Spleen (tissue), 11 donors: ENCODE results near the gene GAREM1. TPM values are rescaled to one million over a fixed set of nuclear protein-coding genes. Genes with fewer than 3 reads are reported as not detected.
"Not testable (repeated sequence)": the region's sequence is repeated elsewhere in the genome, so short reads cannot be mapped to it uniquely, and the experiment has no call there.

ENCODE experiments used
- DNase-seq: peaks from one replicate; pipeline ENCODE4 v3.0.0-alpha.2; 2020
- H3K27ac ChIP-seq, 8 donors: fragments of 200-600 bp; sonication (generic) in 7 of 8; 1 replicate in 4 of 8; 2 replicates in 4 of 8; pipeline versions ENCODE4 v1.5.0 to v1.8.0; 2016 to 2021; ENCODE audit warnings: inconsistent platforms in 4 of 8, mild to moderate bottlenecking in 4 of 8, moderate library complexity in 1 of 8
- H3K27me3 ChIP-seq, 7 donors: fragments of 200-600 bp; sonication (generic) in 6 of 7; replicated peaks in 1 of 7; 1 replicate in 4 of 7; 2 replicates in 3 of 7; pipeline versions ENCODE4 v1.5.0 to v1.8.0; 2016 to 2021; ENCODE audit warnings: inconsistent platforms in 3 of 7, mild to moderate bottlenecking in 1 of 7
- H3K36me3 ChIP-seq, 6 donors: fragments of 200-600 bp; sonication (generic) in 5 of 6; 1 replicate in 4 of 6; 2 replicates in 2 of 6; pipeline versions ENCODE4 v1.5.0 to v1.8.0; 2016 to 2021; ENCODE audit warnings: inconsistent platforms in 2 of 6
- H3K4me1 ChIP-seq, 6 donors: fragments of 200-600 bp; sonication (generic) in 5 of 6; 1 replicate in 3 of 6; 2 replicates in 3 of 6; pipeline versions ENCODE4 v1.5.0 to v1.8.0; 2016 to 2021; ENCODE audit warnings: inconsistent platforms in 3 of 6
- H3K4me3 ChIP-seq, 8 donors: fragments of 200-600 bp; sonication (generic) in 7 of 8; 1 replicate in 4 of 8; 2 replicates in 4 of 8; pipeline versions ENCODE4 v1.5.0 to v1.8.0; 2016 to 2021; ENCODE audit warnings: inconsistent platforms in 4 of 8, mild to moderate bottlenecking in 4 of 8, moderate library complexity in 2 of 8
- H3K9me3 ChIP-seq, 8 donors: fragments of 200-600 bp; sonication (generic) in 7 of 8; 1 replicate in 4 of 8; 2 replicates in 4 of 8; pipeline versions ENCODE4 v1.5.0 to v1.8.0; 2016 to 2021; ENCODE audit warnings: inconsistent platforms in 4 of 8
- POLR2A ChIP-seq, 3 donors: fragments of 450-650 bp; IDR thresholded peaks; one replicate each; pipeline ENCODE4 v1.5.1; 2017; ENCODE audit warnings: antibody characterized with exemption in 3 of 3, mild to moderate bottlenecking in 1 of 3
- POLR2AphosphoS5 ChIP-seq, 3 donors: sonication (generic); formaldehyde crosslinking; IDR thresholded peaks; one replicate each; pipeline ENCODE4 v1.5.1; 2017; ENCODE audit warnings: antibody characterized with exemption in 3 of 3
- WGBS, 5 donors: extraction: QIAGEN DNeasy Blood & Tissue Kit in 3 of 5; methylation state at CpG; one replicate each; pipeline versions ENCODE4 v1.1.5 to v1.1.7; 2013 to 2018; 5-methylcytosine and 5-hydroxymethylcytosine counted together
- intact Hi-C: fragments of 100-400 bp; cut with DNase I; formaldehyde crosslinking; loops from one replicate; pipeline ENCODE4 v1.15.0; 2023; ENCODE audit warnings: low total_unique reads
- polyA plus RNA-seq, 3 donors: library from polyadenylated mRNA; stranded (reverse); fragments of 200-250 nt; gene quantifications; one replicate each; pipeline ENCODE4 v1.2.1, GENCODE V29; 2013
- total RNA-seq, 7 donors: library from RNA; depleted of rRNA in 3 of 7; stranded (reverse); fragments of >200 nt in 3 of 7; fragmentation: NEBNext Ultra II Directional in 4 of 7; extraction: Animal tissue kit (Norgen Biotek cat#: 25700) in 4 of 7; gene quantifications; one replicate each; pipeline versions ENCODE4 v1.1.0 to v1.2.1, GENCODE V29; 2016 to 2021
- TF ChIP-seq, protein P1 (sequence below), 11 experiments: fragments of 200-600 bp in 7 of 11; fragments of 450-650 bp in 4 of 11; sonication (generic) in 4 of 11; IDR thresholded peaks in 8 of 11; conservative IDR thresholded peaks in 3 of 11; 1 replicate in 7 of 11; 2 replicates in 4 of 11; pipeline versions ENCODE4 v1.4.0 to v1.8.0; 2016 to 2021; ENCODE audit warnings: antibody characterized with exemption in 11 of 11, inconsistent platforms in 4 of 11, mild to moderate bottlenecking in 1 of 11
- donor health status: healthy with polysubstance abuse.
- donor health status: DM: no; HTN: no; CAD: no; lungs with moderate emphysema.
- donor health status: DM: no; HTN: no; CAD: no.
- donor health status: Bipolar disorder and iron deficiency.
- donor health status: healthy.
- donor health status: DM: no; HTN: no; CAD: no.
- donor health status: DM: yes; HTN: yes; CAD: no.

Gene GAREM1
- total and polyA plus RNA-seq, 10 donors: 0.20 to 8.2 (median 3.5) TPM

DNA sequence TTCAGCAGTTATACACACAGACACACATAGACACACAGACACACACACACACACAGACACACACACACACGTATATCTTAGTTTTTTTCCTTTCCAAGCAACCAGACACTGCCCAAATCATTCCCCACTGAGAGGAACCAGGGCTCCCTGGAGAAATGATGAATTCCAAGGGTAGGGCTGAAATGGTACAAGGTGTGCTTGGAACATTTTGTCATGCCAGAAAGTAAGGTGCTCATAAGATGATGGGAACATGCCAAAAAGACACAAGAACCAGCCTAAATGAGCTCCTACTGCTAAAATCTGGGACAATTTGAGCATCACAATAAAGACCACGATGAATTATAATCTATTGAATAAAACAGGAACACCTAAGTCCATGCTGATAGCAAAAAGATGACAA lies 177.6 kb downstream of the GAREM1 start:
- intact Hi-C loops: no loop called here
- Histone ChIP-seq H3K4me3 (no peak overlapping the region), H3K4me1 (peaks cover 0 to 3% (median under 1%) of the 10 kb centered on the region in 6 donors), H3K27ac (no peak overlapping the region), H3K27me3 (peaks cover 0 to 61% (median 12%) of the 10 kb centered on the region in 7 donors), H3K9me3 (peaks cover 0 to 4% (median 0%) of the 10 kb centered on the region in 8 donors), H3K36me3 (no peaks in the 10 kb centered on the region)
- 66 to 94% (median 75%) methylated on average over 2 of the region's 2 CpGs for WGBS, 5 donors
- TF ChIP-seq, protein P1, sequence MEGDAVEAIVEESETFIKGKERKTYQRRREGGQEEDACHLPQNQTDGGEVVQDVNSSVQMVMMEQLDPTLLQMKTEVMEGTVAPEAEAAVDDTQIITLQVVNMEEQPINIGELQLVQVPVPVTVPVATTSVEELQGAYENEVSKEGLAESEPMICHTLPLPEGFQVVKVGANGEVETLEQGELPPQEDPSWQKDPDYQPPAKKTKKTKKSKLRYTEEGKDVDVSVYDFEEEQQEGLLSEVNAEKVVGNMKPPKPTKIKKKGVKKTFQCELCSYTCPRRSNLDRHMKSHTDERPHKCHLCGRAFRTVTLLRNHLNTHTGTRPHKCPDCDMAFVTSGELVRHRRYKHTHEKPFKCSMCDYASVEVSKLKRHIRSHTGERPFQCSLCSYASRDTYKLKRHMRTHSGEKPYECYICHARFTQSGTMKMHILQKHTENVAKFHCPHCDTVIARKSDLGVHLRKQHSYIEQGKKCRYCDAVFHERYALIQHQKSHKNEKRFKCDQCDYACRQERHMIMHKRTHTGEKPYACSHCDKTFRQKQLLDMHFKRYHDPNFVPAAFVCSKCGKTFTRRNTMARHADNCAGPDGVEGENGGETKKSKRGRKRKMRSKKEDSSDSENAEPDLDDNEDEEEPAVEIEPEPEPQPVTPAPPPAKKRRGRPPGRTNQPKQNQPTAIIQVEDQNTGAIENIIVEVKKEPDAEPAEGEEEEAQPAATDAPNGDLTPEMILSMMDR (IDR thresholded peaks at IDR 0.05 in 8 of 11, conservative IDR thresholded peaks at IDR 0.05 in 3 of 11): no peak
- TF ChIP-seq POLR2A (IDR thresholded peaks at IDR 0.05) (no peak), POLR2AphosphoS5 (IDR thresholded peaks at IDR 0.05) (no peak)
- no peak for DNase-seq

DNA sequence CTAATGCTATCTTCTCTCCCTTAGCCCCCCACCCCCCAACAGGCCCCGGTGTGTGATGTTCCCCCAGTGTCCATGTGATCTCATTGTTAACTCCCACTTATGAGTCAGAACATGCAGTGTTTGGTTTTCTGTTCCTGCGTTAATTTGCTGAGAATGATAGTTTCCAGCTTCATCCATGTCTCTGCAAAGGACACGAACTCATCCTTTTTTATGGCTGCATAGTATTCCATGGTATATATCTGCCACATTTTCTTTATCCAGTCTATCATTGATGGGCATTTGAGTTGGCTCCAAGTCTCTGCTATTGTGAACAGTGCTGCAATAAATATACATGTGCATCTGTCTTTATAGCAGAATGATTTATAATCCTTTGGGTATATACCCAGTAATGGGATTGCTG lies 179.1 kb downstream of the GAREM1 start:
- H3K4me1 ChIP-seq, DNase-seq, intact Hi-C loops, H3K27ac ChIP-seq, H3K4me3 ChIP-seq, H3K9me3 ChIP-seq: not testable (repeated sequence)
- Histone ChIP-seq H3K27me3 (peaks cover 0 to 57% (median 6%) of the 10 kb centered on the region in 7 donors), H3K36me3 (peaks cover 0 to 11% (median 0%) of the 10 kb centered on the region in 6 donors)
- WGBS, 5 donors: 77 to 90% (median 88%) methylated on average over 3 of the region's 3 CpGs

DNA sequence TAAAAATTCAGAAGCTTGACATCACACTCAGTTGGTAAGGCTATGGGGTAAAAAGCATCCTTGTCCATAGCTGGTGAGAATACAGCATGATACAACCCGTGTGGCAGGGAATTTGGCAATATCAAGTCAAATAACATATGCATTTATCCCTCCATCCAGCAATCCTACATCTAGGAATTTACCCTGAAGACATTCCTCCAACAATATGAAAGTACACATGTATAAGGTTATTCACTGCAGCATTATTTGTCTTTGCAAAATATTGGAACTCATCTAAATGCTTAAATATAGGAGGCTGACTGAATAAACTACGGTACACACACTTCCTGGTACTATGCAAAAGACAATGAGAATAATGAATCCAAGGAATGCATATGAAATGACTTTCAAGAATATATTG lies 179.9 kb downstream of the GAREM1 start:
- H3K36me3 ChIP-seq: peaks cover 0 to 11% (median 0%) of the 10 kb centered on the region in 6 donors
- no peak for DNase-seq
- 69 to 80% (median 72%) methylated on average over 2 of the region's 2 CpGs for WGBS, 5 donors
- H3K27ac ChIP-seq: no peak overlapping the region
- TF ChIP-seq POLR2A (IDR thresholded peaks at IDR 0.05): no peak
- TF ChIP-seq, protein P1 (IDR thresholded peaks at IDR 0.05 in 8 of 11, conservative IDR thresholded peaks at IDR 0.05 in 3 of 11): no peak
- TF ChIP-seq POLR2AphosphoS5 (IDR thresholded peaks at IDR 0.05): no peak
- intact Hi-C loops: no loop called here
- H3K4me1 ChIP-seq: no peaks in the 10 kb centered on the region
- peaks cover 0 to 4% (median 0%) of the 10 kb centered on the region in 8 donors for H3K9me3 ChIP-seq
- peaks cover 0 to 52% (median 0%) of the 10 kb centered on the region in 7 donors for H3K27me3 ChIP-seq
- H3K4me3 ChIP-seq: no peak overlapping the region

DNA sequence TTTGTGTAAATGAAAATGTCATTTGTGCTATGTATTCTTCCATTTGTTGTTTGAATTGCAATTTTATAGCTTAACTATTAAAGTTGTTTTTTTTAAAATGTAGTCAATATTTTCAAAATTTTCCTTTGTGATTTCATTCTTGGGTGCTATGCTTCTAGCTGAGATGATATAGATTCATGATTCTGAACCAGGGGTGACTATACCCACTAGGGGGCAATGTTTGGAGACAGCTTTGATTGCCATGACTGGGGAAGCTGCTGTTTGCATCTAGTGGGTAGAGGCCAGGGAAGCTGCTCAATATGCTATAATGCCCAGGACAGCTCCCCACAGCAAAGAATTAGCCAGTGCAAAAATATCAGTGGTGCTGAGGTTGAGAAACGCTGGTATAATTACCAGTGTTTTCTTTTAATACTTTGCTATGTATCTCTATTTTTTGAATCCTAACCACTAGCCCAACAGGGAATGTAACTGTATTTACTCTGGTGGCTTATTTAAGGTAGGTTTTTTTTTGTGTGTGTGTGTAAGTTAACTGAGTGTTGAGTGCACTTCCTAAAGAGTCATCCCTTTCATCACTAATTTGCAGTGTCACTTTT lies 181.1 kb downstream of the GAREM1 start:
- Histone ChIP-seq H3K27me3 (peaks cover 0 to 47% (median 0%) of the 10 kb centered on the region in 7 donors), H3K4me3 (no peak overlapping the region), H3K4me1 (no peaks in the 10 kb centered on the region), H3K27ac (no peak overlapping the region), H3K9me3 (peaks cover 0 to 4% (median 0%) of the 10 kb centered on the region in 8 donors), H3K36me3 (peaks cover 0 to 11% (median 0%) of the 10 kb centered on the region in 6 donors)
- DNase-seq: no peak
- 10 to 26% (median 18%) methylated on average over 1 of the region's 1 CpG for WGBS, 5 donors
- no peak for TF ChIP-seq POLR2AphosphoS5 (IDR thresholded peaks at IDR 0.05)
- no peak for TF ChIP-seq POLR2A (IDR thresholded peaks at IDR 0.05)
- TF ChIP-seq, protein P1 (IDR thresholded peaks at IDR 0.05 in 8 of 11, conservative IDR thresholded peaks at IDR 0.05 in 3 of 11): peak in 7 of 11 experiments; percentile 31 to 56 (median 51)
- intact Hi-C loops: no loop called here
